Measurements from ENCODE around the gene ZNF169. TPM values are rescaled to one million over a fixed set of nuclear protein-coding genes. Genes with fewer than 3 reads are reported as not detected.

ZNF169 gene
- total RNA-seq, 4 donors from 2014 or later = 1.00 to 8.6 (median 2.8) TPM

DNA sequence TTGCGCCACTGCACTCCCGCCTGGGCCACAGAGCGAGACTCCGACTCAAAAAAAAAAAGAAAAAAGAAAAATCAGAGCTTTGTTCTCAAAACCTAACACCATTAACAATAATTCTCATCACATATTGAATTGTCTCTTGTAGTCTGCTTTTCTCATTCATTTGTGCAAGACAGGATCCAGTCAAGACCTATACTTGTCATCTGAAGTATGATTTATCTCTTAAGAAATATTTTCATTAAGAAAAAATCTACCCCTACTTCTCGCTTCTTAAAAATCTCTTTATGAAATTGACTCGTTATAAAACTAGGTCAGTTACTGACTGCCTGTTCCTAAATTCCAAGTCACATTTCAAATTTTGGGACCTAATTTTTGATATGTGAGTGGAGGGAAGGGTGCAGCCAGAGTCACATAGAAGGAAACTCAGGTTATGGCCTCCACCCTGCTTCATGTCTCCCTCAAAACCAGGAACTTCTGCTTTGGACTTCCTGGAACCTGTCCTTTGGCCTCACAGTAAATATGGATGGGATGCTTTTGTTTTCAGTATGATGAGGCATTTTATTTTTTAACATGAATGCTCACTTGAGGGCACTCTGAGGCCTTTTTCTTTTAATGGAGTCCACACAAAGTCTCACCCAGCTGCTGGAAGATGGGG, 18.9 kb downstream of the ZNF169 start:
- intact Hi-C loops (cut with DNase I) = no loop called here
- Histone ChIP-seq H3K27ac (no peak overlapping the region), H3K4me1 (no peaks in the 10 kb centered on the region), H3K36me3 (peaks cover 0 to 35% (median 8%) of the 10 kb centered on the region in 3 donors), H3K4me3 (no peak overlapping the region), H3K27me3 (no peaks in the 10 kb centered on the region), H3K9me3 (peaks cover 0 to 11% (median 5%) of the 10 kb centered on the region in 3 donors)
- DNase-seq = no peak
- WGBS, 2 donors = 79 to 90% methylated on average over 6 of the region's 6 CpGs
- TF ChIP-seq POLR2A (IDR thresholded peaks at IDR 0.05) = no peak
- TF ChIP-seq, protein P1, sequence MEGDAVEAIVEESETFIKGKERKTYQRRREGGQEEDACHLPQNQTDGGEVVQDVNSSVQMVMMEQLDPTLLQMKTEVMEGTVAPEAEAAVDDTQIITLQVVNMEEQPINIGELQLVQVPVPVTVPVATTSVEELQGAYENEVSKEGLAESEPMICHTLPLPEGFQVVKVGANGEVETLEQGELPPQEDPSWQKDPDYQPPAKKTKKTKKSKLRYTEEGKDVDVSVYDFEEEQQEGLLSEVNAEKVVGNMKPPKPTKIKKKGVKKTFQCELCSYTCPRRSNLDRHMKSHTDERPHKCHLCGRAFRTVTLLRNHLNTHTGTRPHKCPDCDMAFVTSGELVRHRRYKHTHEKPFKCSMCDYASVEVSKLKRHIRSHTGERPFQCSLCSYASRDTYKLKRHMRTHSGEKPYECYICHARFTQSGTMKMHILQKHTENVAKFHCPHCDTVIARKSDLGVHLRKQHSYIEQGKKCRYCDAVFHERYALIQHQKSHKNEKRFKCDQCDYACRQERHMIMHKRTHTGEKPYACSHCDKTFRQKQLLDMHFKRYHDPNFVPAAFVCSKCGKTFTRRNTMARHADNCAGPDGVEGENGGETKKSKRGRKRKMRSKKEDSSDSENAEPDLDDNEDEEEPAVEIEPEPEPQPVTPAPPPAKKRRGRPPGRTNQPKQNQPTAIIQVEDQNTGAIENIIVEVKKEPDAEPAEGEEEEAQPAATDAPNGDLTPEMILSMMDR (IDR thresholded peaks at IDR 0.05) = no peak

DNA sequence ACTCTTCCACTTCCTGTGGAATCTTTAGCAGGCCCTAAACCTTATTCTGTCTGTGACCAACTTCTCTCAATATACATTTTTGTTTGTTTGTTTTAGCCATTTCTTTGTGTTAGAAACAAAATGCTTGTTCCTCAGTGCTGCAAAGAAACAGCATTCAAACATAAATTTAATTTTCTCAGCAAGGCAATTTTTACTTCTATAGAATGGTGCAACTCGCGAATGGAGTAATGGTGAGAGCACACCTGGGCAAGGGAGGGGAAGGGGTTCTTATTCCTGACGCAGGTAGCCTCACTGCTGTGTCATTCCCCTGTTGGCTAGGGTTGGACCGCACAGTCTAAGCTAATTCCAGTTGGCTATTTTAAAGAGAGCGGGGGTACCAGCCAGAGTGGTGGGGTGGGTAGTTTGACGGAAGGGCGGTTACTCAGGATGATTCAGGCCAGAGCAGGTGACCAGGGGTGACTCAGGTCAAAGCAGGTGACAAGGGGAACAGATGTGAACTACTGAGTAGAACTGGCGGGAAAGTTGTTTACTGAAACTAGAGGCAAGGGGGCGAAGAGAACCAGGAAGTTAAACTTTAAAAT, 21.4 kb downstream of the ZNF169 start:
- Histone ChIP-seq H3K27me3 (no peaks in the 10 kb centered on the region), H3K9me3 (peaks cover 0 to 11% (median 5%) of the 10 kb centered on the region in 3 donors), H3K36me3 (peaks cover 0 to 35% (median 8%) of the 10 kb centered on the region in 3 donors), H3K4me1 (no peaks in the 10 kb centered on the region), H3K27ac (no peak overlapping the region), H3K4me3 (no peak overlapping the region)
- intact Hi-C loops (cut with DNase I) = no loop called here
- TF ChIP-seq, protein P1 (IDR thresholded peaks at IDR 0.05) = no peak
- no peak for TF ChIP-seq POLR2A (IDR thresholded peaks at IDR 0.05)
- DNase-seq = no peak
- WGBS, 2 donors = 90 to 95% methylated on average over 9 of the region's 9 CpGs

DNA sequence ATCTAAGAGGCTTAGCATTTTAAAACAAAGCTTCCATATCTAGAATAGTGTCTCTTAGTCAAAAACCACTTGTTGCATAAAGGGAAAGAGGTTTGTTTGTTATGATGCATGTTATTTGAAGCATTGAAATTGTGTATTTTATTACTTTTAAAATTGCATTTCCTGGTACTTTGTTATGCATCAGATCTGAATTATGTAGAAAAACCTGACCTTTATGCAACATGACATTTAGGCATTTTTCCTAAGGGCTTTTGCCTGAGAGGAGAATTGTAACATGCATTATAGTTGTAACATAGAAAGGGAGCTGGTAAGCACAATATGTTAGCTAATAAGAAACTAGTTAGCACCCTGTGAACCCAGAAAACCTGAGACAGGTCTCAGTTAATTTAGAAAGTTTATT, 22.0 kb downstream of the ZNF169 start:
- Histone ChIP-seq H3K36me3 (peaks cover 0 to 35% (median 8%) of the 10 kb centered on the region in 3 donors), H3K9me3 (peaks cover 0 to 11% (median 5%) of the 10 kb centered on the region in 3 donors), H3K4me3 (no peak overlapping the region), H3K27ac (no peak overlapping the region), H3K4me1 (no peaks in the 10 kb centered on the region), H3K27me3 (no peaks in the 10 kb centered on the region)
- TF ChIP-seq, protein P1 (IDR thresholded peaks at IDR 0.05) = no peak
- TF ChIP-seq POLR2A (IDR thresholded peaks at IDR 0.05) = no peak
- intact Hi-C loops (cut with DNase I) = no loop called here
- DNase-seq = no peak

DNA sequence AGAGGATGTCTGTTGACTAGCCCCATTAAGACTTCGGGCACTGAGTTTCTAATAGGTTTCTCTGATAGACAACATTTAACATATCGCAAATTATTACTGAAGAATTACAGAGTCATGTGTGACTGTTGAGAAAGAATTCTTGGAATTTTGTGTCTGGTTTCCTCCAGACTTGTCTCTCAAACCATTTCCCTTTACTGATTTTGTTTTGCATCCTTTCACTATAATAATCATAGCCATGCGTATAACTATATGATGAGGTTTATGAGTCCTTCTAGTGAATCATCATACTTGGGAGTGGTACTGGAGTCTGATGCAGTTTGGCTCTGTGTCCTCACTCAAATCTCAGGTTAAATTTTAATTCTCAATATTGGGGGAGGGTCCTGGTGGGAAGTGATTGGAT, 27.0 kb downstream of the ZNF169 start:
- Histone ChIP-seq H3K9me3 (no peaks in the 10 kb centered on the region), H3K4me3 (no peak overlapping the region), H3K27ac (no peak overlapping the region), H3K4me1 (no peaks in the 10 kb centered on the region), H3K27me3 (no peaks in the 10 kb centered on the region), H3K36me3 (peaks cover 0 to 15% (median 0%) of the 10 kb centered on the region in 3 donors)
- DNase-seq = no peak
- WGBS, 2 donors = 97 to 100% methylated on average over 3 of the region's 3 CpGs
- intact Hi-C loops (cut with DNase I) = no loop called here
- no peak for TF ChIP-seq POLR2A (IDR thresholded peaks at IDR 0.05)
- TF ChIP-seq, protein P1 (IDR thresholded peaks at IDR 0.05) = no peak

DNA sequence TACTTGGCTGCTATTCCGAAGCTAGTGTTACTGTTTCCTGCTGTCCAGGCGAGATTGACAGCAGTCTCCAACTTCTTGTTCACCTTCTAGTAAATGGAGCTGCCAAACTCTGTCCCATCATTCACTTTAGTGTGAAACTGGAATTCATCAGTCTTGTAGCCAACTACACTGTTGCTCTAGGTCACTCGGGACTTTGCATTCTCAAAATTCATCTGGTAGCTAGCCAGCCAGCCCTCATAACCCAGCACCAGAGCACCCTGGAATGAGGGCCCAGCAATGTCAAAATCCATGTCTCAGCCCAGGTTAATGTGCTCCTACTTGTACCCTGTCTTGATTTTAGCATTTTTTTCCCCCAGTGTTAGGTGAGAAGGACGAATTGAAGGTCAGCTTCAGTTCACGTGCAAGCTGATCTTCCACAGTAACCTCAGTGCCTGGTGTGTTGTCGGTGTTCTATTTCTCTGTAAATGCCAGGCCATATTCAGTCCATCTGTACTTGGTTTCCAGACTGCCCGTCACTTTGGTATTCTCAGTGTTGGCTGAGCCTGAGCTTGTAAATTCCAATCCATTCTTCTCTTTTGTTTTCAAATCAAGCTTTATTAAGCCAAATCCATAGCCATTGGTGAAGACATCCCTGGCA, 28.9 kb downstream of the ZNF169 start:
- H3K36me3 ChIP-seq = peaks cover 0 to 17% (median 0%) of the 10 kb centered on the region in 3 donors
- no peak for DNase-seq
- WGBS, 2 donors = 89 to 90% methylated on average over 7 of the region's 7 CpGs
- intact Hi-C loops (cut with DNase I) = no loop called here
- H3K27me3 ChIP-seq = no peaks in the 10 kb centered on the region
- no peaks in the 10 kb centered on the region for H3K9me3 ChIP-seq
- no peak overlapping the region for H3K4me3 ChIP-seq
- no peak overlapping the region for H3K27ac ChIP-seq
- TF ChIP-seq, protein P1 (IDR thresholded peaks at IDR 0.05) = no peak
- no peak for TF ChIP-seq POLR2A (IDR thresholded peaks at IDR 0.05)
- no peaks in the 10 kb centered on the region for H3K4me1 ChIP-seq
